IMR-90 (cell line): ENCODE data around the gene MED12. TPM values are rescaled to one million over a fixed set of nuclear protein-coding genes. Genes with fewer than 3 reads are reported as not detected.

ENCODE experiments used
- ATAC-seq: fragments of 200-7000 bp; cut with Tn5 transposase; 2 replicates; pipeline ENCODE4 v1.9.1; 2020; ENCODE audit warnings: low read depth, mild to moderate bottlenecking, moderate library complexity
- BruUV-seq: library from RNA; stranded (reverse); fragments of 400-500 nt; replicated peaks from 2 replicates; lab custom pipeline; 2021; lab: Mats Ljungman, UMichigan
- CTCF ChIA-PET: fragments of 300-600 bp; formaldehyde crosslinking; extraction: SDS; loops from one replicate; lab custom pipeline; 2021; ENCODE audit warnings: antibody characterized with exemption; lab: Yijun Ruan, JAX
- POLR2A ChIA-PET: fragments of 300-600 bp; sonication (Branson Sonifier 250); formaldehyde crosslinking; loops from one replicate; lab custom pipeline; 2022; ENCODE audit warnings: antibody characterized with exemption; ENCODE audit not compliant: unreplicated experiment; lab: Charles Lee
- DNase-seq: peaks from one replicate; pipeline ENCODE4 v3.0.0; 2013
- H2AFZ ChIP-seq: replicated peaks from 2 replicates; pipeline ENCODE3; 2013; ENCODE audit warnings: low read length, mild to moderate bottlenecking; ENCODE audit not compliant: poor library complexity
- H2AK5ac ChIP-seq: 2 replicates; pipeline ENCODE4 v1.6.1; 2013; ENCODE audit warnings: low read depth, low read length, inconsistent platforms
- H2AK9ac ChIP-seq: replicated peaks from 2 replicates; pipeline ENCODE3; 2013; ENCODE audit warnings: mild to moderate bottlenecking, low read depth, low read length, moderate library complexity; ENCODE audit not compliant: poor library complexity
- H2BK120ac ChIP-seq: 2 replicates; pipeline ENCODE4 v1.6.1; 2013; ENCODE audit warnings: low read depth, low read length, inconsistent platforms
- H2BK15ac ChIP-seq: 3 replicates; pipeline ENCODE4 v1.6.1; 2013; ENCODE audit warnings: low read depth, low read length, inconsistent platforms
- H2BK20ac ChIP-seq: 2 replicates; pipeline ENCODE4 v1.6.1; 2013; ENCODE audit warnings: low read depth, mild to moderate bottlenecking, inconsistent platforms, low read length, moderate library complexity
- H2BK5ac ChIP-seq: 2 replicates; pipeline ENCODE4 v1.6.1; 2013; ENCODE audit warnings: mild to moderate bottlenecking, low read depth, low read length, inconsistent platforms; ENCODE audit not compliant: poor library complexity, severe bottlenecking
- H3K14ac ChIP-seq: replicated peaks from 2 replicates; pipeline ENCODE4 v1.6.1; 2013; ENCODE audit warnings: low read depth, low read length, inconsistent platforms
- H3K18ac ChIP-seq: 2 replicates; pipeline ENCODE4 v1.6.1; 2013; ENCODE audit warnings: low read depth, low read length, control low read depth
- H3K23ac ChIP-seq: 2 replicates; pipeline ENCODE4 v1.6.1; 2013; ENCODE audit warnings: low read depth, low read length, inconsistent platforms
- H3K27ac ChIP-seq: 2 replicates; pipeline ENCODE4 v1.5.1; 2013; ENCODE audit warnings: mild to moderate bottlenecking, control low read depth, low read length; ENCODE audit not compliant: insufficient read depth
- H3K27me3 ChIP-seq: 2 replicates; pipeline ENCODE4 v1.6.1; 2013; ENCODE audit warnings: low read length; ENCODE audit not compliant: control insufficient read depth, insufficient read depth
- H3K36me3 ChIP-seq: 2 replicates; pipeline ENCODE4 v1.6.1; 2013; ENCODE audit warnings: low read length, mixed read lengths; ENCODE audit not compliant: control insufficient read depth, insufficient read depth
- H3K4ac ChIP-seq: 2 replicates; pipeline ENCODE4 v1.6.1; 2013; ENCODE audit warnings: low read depth, low read length, inconsistent platforms
- H3K4me1 ChIP-seq: 2 replicates; pipeline ENCODE4 v1.6.1; 2013; ENCODE audit warnings: low read length, mixed read lengths; ENCODE audit not compliant: control insufficient read depth, insufficient read depth
- H3K4me2 ChIP-seq: 2 replicates; pipeline ENCODE4 v1.6.1; 2013; ENCODE audit warnings: low read depth, mild to moderate bottlenecking, control low read depth, low read length, moderate library complexity
- H3K4me3 ChIP-seq: 2 replicates; pipeline ENCODE4 v1.5.1; 2013; ENCODE audit warnings: low read depth, mild to moderate bottlenecking, control low read depth, low read length, moderate library complexity; ENCODE audit not compliant: insufficient read depth
- H3K56ac ChIP-seq: 2 replicates; pipeline ENCODE4 v1.6.1; 2013; ENCODE audit warnings: low read length, inconsistent platforms; ENCODE audit not compliant: insufficient read depth; ENCODE audit errors: extremely low read depth
- H3K79me1 ChIP-seq, 2 experiments: 2 replicates each; pipeline ENCODE4 v1.6.1; 2013; ENCODE audit warnings: low read length in 2 of 2, inconsistent platforms in 1 of 2, low read depth in 1 of 2
- H3K9ac ChIP-seq: 2 replicates; pipeline ENCODE4 v1.6.1; 2013; ENCODE audit warnings: low read depth, low read length, control low read depth
- H3K9me1 ChIP-seq: 2 replicates; pipeline ENCODE4 v1.6.1; 2013; ENCODE audit warnings: low read length, inconsistent platforms; ENCODE audit not compliant: insufficient read depth
- H3K9me3 ChIP-seq: 2 replicates; pipeline ENCODE4 v1.6.1; 2013; ENCODE audit warnings: low read length; ENCODE audit not compliant: control insufficient read depth, insufficient read depth
- H4K20me1 ChIP-seq: 2 replicates; pipeline ENCODE4 v1.6.1; 2013; ENCODE audit warnings: low read length, inconsistent platforms; ENCODE audit not compliant: insufficient read depth
- H4K5ac ChIP-seq: 2 replicates; pipeline ENCODE4 v1.6.1; 2013; ENCODE audit warnings: mild to moderate bottlenecking, low read depth, low read length, control low read depth
- H4K8ac ChIP-seq, 2 experiments: 2 replicates each; pipeline ENCODE4 v1.6.1; 2013; ENCODE audit warnings: low read depth in 2 of 2, low read length in 2 of 2, control low read depth in 1 of 2, inconsistent platforms in 1 of 2
- H4K91ac ChIP-seq: 2 replicates; pipeline ENCODE4 v1.6.1; 2013; ENCODE audit warnings: low read depth, low read length, inconsistent platforms; ENCODE audit not compliant: insufficient read depth
- BHLHE40 ChIP-seq: fragments of 150-350 bp; IDR thresholded peaks from 2 replicates; pipeline ENCODE4 v1.6.1; 2016; ENCODE audit warnings: mild to moderate bottlenecking, low read depth, low read length
- CEBPB ChIP-seq: IDR thresholded peaks from 2 replicates; pipeline ENCODE4 v1.6.1; 2012; ENCODE audit warnings: low read depth, low read length, improper control_type of control experiment
- CHD1 ChIP-seq: IDR thresholded peaks from 2 replicates; pipeline ENCODE4 v1.6.1; 2012; ENCODE audit warnings: low read depth, low read length, improper control_type of control experiment
- FOS ChIP-seq: fragments of 150-350 bp; IDR thresholded peaks from 2 replicates; pipeline ENCODE4 v1.6.1; 2016; ENCODE audit warnings: low read depth, low read length
- MAFK ChIP-seq: IDR thresholded peaks from 2 replicates; pipeline ENCODE4 v1.6.1; 2012; ENCODE audit warnings: low read depth, low read length, improper control_type of control experiment
- MAZ ChIP-seq: IDR thresholded peaks from 2 replicates; pipeline ENCODE4 v1.6.1; 2012; ENCODE audit warnings: low read depth, mild to moderate bottlenecking, low read length, improper control_type of control experiment, moderate library complexity, borderline replicate concordance
- MXI1 ChIP-seq: IDR thresholded peaks from 2 replicates; pipeline ENCODE4 v1.6.1; 2012; ENCODE audit warnings: low read depth, mild to moderate bottlenecking, low read length, moderate library complexity, borderline replicate concordance
- NFE2L2 ChIP-seq: fragments of 150-350 bp; IDR thresholded peaks from 2 replicates; pipeline ENCODE4 v1.6.1; 2016; ENCODE audit warnings: low read depth, mild to moderate bottlenecking, low read length
- POLR2A ChIP-seq: IDR thresholded peaks from 2 replicates; pipeline ENCODE4 v1.6.1; 2012; ENCODE audit warnings: mild to moderate bottlenecking, low read depth, low read length
- RAD21 ChIP-seq: IDR thresholded peaks from 2 replicates; pipeline ENCODE4 v1.6.1; 2012; ENCODE audit warnings: low read length, improper control_type of control experiment
- RCOR1 ChIP-seq: IDR thresholded peaks from 2 replicates; pipeline ENCODE4 v1.6.1; 2012; ENCODE audit warnings: mild to moderate bottlenecking, low read length, improper control_type of control experiment; ENCODE audit not compliant: insufficient replicate concordance
- RFX5 ChIP-seq: IDR thresholded peaks from 2 replicates; pipeline ENCODE4 v1.8.0; 2012; ENCODE audit warnings: low read depth, mild to moderate bottlenecking, low read length, moderate library complexity
- SMC3 ChIP-seq: fragments of 150-350 bp; IDR thresholded peaks from 2 replicates; pipeline ENCODE4 v1.6.1; 2016; ENCODE audit warnings: low read depth, mild to moderate bottlenecking, antibody characterized with exemption, low read length, moderate library complexity
- WGBS, 2 experiments: methylation state at CpG; one replicate each; pipeline versions ENCODE4 v1.1.5 to v1.1.7; 2013; ENCODE audit warnings: missing lambda C conversion rate in 2 of 2; ENCODE audit not compliant: insufficient read length in 1 of 2; ENCODE audit errors: extremely low coverage in 2 of 2; 5-methylcytosine and 5-hydroxymethylcytosine counted together
- dilution Hi-C: fragments of 300-500 bp; cut with HindIII; formaldehyde crosslinking; loops from one replicate; pipeline ENCODE4 v1.14.3; 2018; ENCODE audit warnings: low sequenced_read_pairs; ENCODE audit not compliant: unreplicated experiment
- in situ Hi-C: fragments of 300-500 bp; cut with MboI; formaldehyde crosslinking; loops from 3 replicates; pipeline ENCODE4 v1.14.3; 2019; ENCODE audit warnings: low sequenced_read_pairs, inconsistent platforms, mixed read lengths
- intact Hi-C: fragments of 100-400 bp; cut with micrococcal nuclease; formaldehyde crosslinking; loops from 2 replicates; pipeline ENCODE4 v1.10.0; 2022
- polyA plus RNA-seq, 3 experiments: library from polyadenylated mRNA; depleted of rRNA; stranded (reverse); fragments of >200 nt; gene quantifications; 2 replicates each; pipeline ENCODE4 v1.2.3, GENCODE V29; 2012; ENCODE audit warnings: low replicate concordance in 1 of 3
- total RNA-seq: library from RNA; depleted of rRNA; stranded (reverse); fragments of >200 nt; gene quantifications from 2 replicates; pipeline ENCODE4 v1.2.3, GENCODE V29; 2012
- TF ChIP-seq, protein P1 (sequence below): fragments of 150-350 bp; IDR thresholded peaks from 2 replicates; pipeline ENCODE4 v1.6.1; 2016; ENCODE audit warnings: low read depth, mild to moderate bottlenecking, low read length, moderate library complexity, borderline replicate concordance
- TF ChIP-seq, protein P2 (sequence below): conservative IDR thresholded peaks from 2 replicates; pipeline ENCODE4 v1.5.1; 2012; ENCODE audit warnings: mild to moderate bottlenecking, low read depth, low read length, improper control_type of control experiment

The MED12 gene
- total and polyA plus RNA-seq, 2 of the 4 experiments (the other 2 are of a cell fraction): 9.1 to 19.8 TPM

DNA sequence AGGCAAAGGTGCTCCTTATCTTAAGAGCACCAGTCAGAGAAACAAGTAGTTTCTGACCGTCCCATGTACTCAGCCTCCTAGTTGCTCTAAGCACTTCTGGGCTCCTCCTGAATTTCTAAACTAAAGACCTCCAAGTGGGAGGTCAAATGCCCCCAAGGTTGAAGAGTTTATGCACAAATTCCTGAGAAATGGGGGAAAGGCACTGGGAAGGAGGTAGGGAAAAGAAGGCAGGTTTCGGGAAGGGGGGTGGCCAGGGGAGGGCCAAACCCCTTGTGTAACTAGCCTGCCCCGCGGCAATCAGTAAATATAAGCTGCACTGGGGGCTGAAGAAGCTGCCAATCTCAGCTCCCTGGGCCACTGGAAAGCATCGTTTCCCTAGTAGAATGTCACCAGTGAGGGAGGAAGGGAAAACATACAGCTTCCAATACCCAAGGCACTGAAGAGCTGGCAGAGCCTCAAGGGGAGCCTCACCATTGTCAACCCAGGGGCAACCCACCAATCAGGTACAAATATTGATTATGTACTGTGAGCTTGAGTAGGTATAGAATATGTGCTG lies 19.4 kb upstream of the MED12 start:
- Histone ChIP-seq H2AK9ac (no peak overlapping the region), H3K36me3 (no peaks in the 10 kb centered on the region), H3K56ac (no peak overlapping the region), H4K5ac (no peak overlapping the region), H2AFZ (no peak overlapping the region), H2BK20ac (no peak overlapping the region), H4K8ac (no peak overlapping the region), H3K4me1 (no peaks in the 10 kb centered on the region), H2BK15ac (no peak overlapping the region), H3K4me3 (no peak overlapping the region), H4K91ac (no peak overlapping the region), H3K9ac (no peak overlapping the region), H3K23ac (no peak overlapping the region), H3K4me2 (no peak overlapping the region), H4K20me1 (no peaks in the 10 kb centered on the region), H2BK5ac (no peak overlapping the region), H3K79me1 (no peaks in the 10 kb centered on the region), H3K4ac (no peak overlapping the region), H2BK120ac (no peak overlapping the region), H2AK5ac (no peak overlapping the region), H3K9me1 (no peaks in the 10 kb centered on the region), H3K27ac (no peak overlapping the region), H3K14ac (no peak overlapping the region), H3K18ac (no peak overlapping the region), H3K9me3 (no peaks in the 10 kb centered on the region), H3K27me3 (peaks cover 21% of the 10 kb centered on the region)
- ATAC-seq: no peak
- intact Hi-C loops (no loop called here), in situ Hi-C loops (no loop called here), dilution Hi-C loops (no loop called here)
- POLR2A ChIA-PET: no interaction called here
- CTCF ChIA-PET: interaction anchor here (1.0 kb wide), 1 partner anchor 30 kb away, joined by 3 read pairs; no protein-coding TSS in a partner anchor
- no TSS peak for BruUV-seq
- no peak for DNase-seq
- TF ChIP-seq, protein P1, sequence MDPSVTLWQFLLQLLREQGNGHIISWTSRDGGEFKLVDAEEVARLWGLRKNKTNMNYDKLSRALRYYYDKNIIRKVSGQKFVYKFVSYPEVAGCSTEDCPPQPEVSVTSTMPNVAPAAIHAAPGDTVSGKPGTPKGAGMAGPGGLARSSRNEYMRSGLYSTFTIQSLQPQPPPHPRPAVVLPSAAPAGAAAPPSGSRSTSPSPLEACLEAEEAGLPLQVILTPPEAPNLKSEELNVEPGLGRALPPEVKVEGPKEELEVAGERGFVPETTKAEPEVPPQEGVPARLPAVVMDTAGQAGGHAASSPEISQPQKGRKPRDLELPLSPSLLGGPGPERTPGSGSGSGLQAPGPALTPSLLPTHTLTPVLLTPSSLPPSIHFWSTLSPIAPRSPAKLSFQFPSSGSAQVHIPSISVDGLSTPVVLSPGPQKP: no peak
- TF ChIP-seq BHLHE40 (no peak), MXI1 (no peak), RAD21 (no peak), MAFK (no peak), MAZ (no peak), POLR2A (no peak), FOS (no peak), RCOR1 (no peak), SMC3 (no peak), RFX5 (no peak), NFE2L2 (no peak), CEBPB (no peak), CHD1 (no peak)
- TF ChIP-seq, protein P2, sequence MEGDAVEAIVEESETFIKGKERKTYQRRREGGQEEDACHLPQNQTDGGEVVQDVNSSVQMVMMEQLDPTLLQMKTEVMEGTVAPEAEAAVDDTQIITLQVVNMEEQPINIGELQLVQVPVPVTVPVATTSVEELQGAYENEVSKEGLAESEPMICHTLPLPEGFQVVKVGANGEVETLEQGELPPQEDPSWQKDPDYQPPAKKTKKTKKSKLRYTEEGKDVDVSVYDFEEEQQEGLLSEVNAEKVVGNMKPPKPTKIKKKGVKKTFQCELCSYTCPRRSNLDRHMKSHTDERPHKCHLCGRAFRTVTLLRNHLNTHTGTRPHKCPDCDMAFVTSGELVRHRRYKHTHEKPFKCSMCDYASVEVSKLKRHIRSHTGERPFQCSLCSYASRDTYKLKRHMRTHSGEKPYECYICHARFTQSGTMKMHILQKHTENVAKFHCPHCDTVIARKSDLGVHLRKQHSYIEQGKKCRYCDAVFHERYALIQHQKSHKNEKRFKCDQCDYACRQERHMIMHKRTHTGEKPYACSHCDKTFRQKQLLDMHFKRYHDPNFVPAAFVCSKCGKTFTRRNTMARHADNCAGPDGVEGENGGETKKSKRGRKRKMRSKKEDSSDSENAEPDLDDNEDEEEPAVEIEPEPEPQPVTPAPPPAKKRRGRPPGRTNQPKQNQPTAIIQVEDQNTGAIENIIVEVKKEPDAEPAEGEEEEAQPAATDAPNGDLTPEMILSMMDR: no peak
- no CpG with 5 or more reads among the region's 5 CpGs for WGBS, 2 experiments
